Activated naive CD8-positive, alpha-beta T cell treated with anti-CD3 and anti-CD28 coated beads, Interleukin-2, amount 50 U/mL, for 24 hours (primary cell): ENCODE measurements around the gene GAS2L1.

Source experiments
- ATAC-seq: fragments of 150-1000 bp; cut with Tn5 transposase; one replicate; pipeline ENCODE4 v1.10.0; 2021
- DNase-seq: peaks from one replicate; pipeline ENCODE4 v3.0.0; 2021
- H3K27ac Mint-ChIP-seq: one replicate; pipeline ENCODE4 v1.8.0; 2021; ENCODE audit warnings: mild to moderate bottlenecking, mixed read lengths
- H3K27me3 Mint-ChIP-seq: one replicate; pipeline ENCODE4 v1.8.0; 2021; ENCODE audit warnings: mixed read lengths
- H3K36me3 Mint-ChIP-seq: one replicate; pipeline ENCODE4 v1.8.0; 2021; ENCODE audit warnings: low read depth, mixed read lengths
- H3K4me1 Mint-ChIP-seq: one replicate; pipeline ENCODE4 v1.8.0; 2021; ENCODE audit warnings: mixed read lengths
- H3K4me3 Mint-ChIP-seq: one replicate; pipeline ENCODE4 v1.8.0; 2021; ENCODE audit warnings: mild to moderate bottlenecking, moderate library complexity, mixed read lengths
- H3K9me3 Mint-ChIP-seq: one replicate; pipeline ENCODE4 v1.8.0; 2021; ENCODE audit warnings: mixed read lengths

The GAS2L1 gene

DNA sequence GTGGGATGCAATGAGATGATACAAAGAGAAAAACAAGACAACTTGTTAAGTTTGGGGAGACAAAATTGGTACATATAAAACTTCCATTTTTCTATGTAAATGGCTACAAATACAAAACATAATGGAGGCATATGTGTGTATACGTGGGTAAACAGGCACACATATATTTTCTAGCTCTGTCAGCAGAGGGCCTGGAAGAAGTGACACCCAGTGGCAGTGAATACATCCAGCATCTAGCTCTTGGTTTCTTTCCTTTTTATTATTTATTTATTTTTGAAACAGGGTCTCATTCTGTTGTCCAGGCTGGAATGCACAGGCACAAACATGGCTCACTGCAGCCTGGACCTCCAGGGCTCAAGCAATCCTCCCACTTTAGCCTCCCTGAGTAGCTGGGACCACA is 14.1 kb downstream of the GAS2L1 start:
- H3K27me3 Mint-ChIP-seq: peaks cover 12% of the 10 kb centered on the region
- DNase-seq (no peak), ATAC-seq (no peak)
- no peaks in the 10 kb centered on the region for H3K4me1 Mint-ChIP-seq
- H3K9me3 Mint-ChIP-seq: no peaks in the 10 kb centered on the region
- H3K27ac Mint-ChIP-seq: no peak overlapping the region
- H3K4me3 Mint-ChIP-seq: no peak overlapping the region
- no peaks in the 10 kb centered on the region for H3K36me3 Mint-ChIP-seq

DNA sequence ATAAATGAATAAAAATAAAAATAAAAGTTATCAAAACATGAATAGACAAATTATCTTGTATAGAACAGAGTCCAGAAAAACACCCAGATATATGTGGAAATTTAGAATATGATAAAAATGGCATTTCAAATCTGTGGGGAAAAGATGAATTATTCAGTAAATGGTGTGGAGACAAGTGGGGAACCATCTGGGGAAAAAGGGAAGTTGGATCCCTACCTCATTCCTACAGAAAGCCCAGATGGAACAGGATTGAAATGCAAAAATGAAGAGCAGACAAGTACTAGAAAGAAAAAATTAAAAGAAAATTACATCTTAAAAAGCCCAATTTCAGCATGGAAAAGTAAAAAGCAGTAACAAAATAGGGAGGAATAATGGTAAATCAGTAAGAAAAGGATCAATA is 17.2 kb downstream of the GAS2L1 start:
- no peak for DNase-seq
- Mint-ChIP-seq H3K9me3 (no peaks in the 10 kb centered on the region), H3K27me3 (no peaks in the 10 kb centered on the region), H3K4me3 (no peak overlapping the region), H3K36me3 (peaks cover 4% of the 10 kb centered on the region), H3K27ac (no peak overlapping the region), H3K4me1 (no peaks in the 10 kb centered on the region)
- no peak for ATAC-seq

DNA sequence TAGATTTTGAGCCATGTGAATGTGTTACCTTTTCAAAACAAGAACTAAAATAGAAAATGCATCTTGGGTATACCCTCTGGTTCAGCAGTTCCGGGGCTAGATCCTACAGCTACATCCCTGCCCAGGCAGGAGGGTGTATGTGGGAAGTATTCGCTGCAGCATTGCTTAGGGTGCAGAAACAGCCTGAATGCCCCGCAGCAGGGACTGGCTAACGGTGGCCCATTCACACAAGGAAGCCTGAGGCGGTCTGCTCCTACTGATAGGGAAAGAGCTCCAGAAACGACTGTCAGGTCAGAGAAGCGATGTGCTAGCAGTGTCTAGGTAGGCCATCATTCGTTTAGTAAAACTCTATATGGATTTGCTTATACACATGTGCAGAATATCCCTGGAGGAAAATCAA is 18.9 kb downstream of the GAS2L1 start:
- no peak for ATAC-seq
- no peak overlapping the region for H3K27ac Mint-ChIP-seq

DNA sequence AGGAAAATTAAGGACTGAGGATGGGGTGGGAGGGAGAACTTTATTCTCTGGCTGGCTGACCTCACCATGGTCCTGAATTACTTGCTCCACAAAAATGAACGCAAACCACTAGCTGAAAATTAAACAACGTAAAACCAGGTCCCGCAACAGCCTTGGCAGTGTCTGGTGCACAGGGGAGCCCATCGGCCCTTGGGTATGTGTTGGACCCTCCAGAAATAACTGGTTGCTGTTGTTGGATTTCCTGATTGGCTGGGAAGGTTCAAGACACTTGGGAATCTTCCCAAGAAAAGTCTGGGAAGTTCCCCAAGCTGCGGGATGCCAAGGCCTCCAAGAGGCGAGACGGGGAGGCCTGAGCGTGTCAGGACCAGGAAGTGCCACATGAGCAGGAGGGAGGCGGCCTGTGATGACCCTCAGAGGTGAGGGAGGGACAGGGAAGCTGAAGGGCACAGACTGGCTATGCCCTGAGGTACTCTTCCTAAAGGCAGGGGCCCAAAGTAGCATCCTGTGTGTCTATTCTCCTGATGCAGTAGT is 19.4 kb downstream of the GAS2L1 start:
- Mint-ChIP-seq H3K27ac (no peak overlapping the region), H3K9me3 (no peaks in the 10 kb centered on the region), H3K27me3 (no peaks in the 10 kb centered on the region), H3K36me3 (peaks cover 7% of the 10 kb centered on the region), H3K4me1 (no peaks in the 10 kb centered on the region), H3K4me3 (no peak overlapping the region)
- no peak for ATAC-seq
- DNase-seq: no peak

More for the DNA sequence above, 18.9 kb downstream of the GAS2L1 start:
- H3K27me3 Mint-ChIP-seq: no peaks in the 10 kb centered on the region
- H3K36me3 Mint-ChIP-seq: peaks cover 7% of the 10 kb centered on the region
- DNase-seq: no peak
- H3K4me1 Mint-ChIP-seq: no peaks in the 10 kb centered on the region
- H3K9me3 Mint-ChIP-seq: no peaks in the 10 kb centered on the region
- H3K4me3 Mint-ChIP-seq: no peak overlapping the region

DNA sequence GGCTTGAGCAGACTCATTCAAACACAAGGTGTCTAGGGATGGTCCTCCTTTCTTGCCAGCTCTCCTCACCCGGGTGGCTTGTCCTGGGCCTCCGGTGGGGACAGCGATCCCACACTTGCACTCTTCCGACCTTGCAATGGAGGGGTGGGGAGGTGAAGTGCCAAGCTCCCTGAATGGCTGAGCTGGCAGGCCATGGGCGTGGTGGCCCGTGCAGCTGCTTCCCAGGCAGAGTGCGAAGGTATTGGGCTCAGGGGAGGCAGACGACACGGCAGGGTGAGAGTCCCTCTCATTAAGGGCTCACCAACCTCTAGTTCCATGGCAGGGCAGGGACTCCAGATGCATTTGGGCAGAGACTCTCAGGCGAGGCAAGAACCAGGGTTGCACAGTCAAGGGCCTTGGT is 20.0 kb downstream of the GAS2L1 start:
- no peaks in the 10 kb centered on the region for H3K9me3 Mint-ChIP-seq
- peaks cover 7% of the 10 kb centered on the region for H3K36me3 Mint-ChIP-seq
- H3K4me3 Mint-ChIP-seq: no peak overlapping the region
- no peak for ATAC-seq
- no peak for DNase-seq
- H3K27ac Mint-ChIP-seq: no peak overlapping the region
- no peaks in the 10 kb centered on the region for H3K27me3 Mint-ChIP-seq
- H3K4me1 Mint-ChIP-seq: no peaks in the 10 kb centered on the region

DNA sequence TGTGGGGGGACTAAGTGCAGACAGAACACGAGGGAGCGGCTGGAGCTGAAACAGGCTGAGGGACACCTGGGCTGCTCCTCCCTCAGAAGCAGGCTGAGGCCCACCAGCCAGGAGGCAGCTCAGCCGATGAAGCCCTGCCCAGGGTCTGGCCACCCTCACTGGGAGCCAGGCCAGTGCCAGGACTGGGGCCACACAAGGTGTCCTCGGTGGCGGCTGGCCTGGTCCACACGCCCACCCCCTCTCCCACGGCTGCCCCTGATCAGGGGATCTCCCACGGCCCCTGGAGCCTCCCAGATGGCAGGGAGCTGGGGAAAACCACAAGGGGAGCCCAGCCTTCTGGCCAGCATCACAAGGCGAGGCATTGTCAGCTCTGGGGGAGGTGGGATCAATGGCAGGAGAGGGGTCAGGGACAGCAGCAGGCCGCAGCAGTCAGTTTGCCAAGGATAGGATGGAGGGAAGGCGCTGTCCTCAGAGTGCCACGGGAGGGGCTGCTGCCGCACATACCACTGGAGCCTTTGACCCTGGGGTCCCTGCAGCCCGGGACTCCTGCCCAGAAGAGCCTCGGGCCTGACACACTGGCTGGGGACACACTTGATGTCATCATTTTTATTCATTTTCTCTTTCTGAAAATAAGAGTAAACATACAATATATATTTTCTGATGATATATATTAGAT is 20.8 kb downstream of the GAS2L1 start:
- peaks cover 7% of the 10 kb centered on the region for H3K36me3 Mint-ChIP-seq
- H3K27me3 Mint-ChIP-seq: no peaks in the 10 kb centered on the region
- no peak overlapping the region for H3K27ac Mint-ChIP-seq
- DNase-seq: no peak
- no peaks in the 10 kb centered on the region for H3K9me3 Mint-ChIP-seq
- no peak overlapping the region for H3K4me3 Mint-ChIP-seq
- H3K4me1 Mint-ChIP-seq: no peaks in the 10 kb centered on the region
- ATAC-seq: no peak

DNA sequence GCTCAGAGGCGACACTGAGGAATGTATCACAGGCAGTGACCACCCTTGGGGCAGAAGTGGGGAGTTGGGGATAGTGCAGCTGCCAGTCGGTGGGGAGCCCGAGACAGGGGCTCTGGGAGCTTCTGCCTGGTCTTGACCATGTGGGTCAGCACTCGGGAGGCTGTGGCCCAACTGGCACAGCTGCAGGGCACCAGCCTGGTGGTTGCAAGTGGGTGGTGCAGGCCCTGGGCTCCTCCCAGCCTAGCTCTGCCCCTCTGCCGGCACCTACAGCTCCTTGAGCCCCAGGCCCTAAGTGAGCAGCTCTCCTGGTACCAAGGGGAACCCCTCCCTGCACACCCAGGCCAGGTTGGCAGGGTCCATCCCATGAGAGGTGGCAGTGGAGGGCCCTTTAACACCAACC is 21.6 kb downstream of the GAS2L1 start:
- Mint-ChIP-seq H3K27ac (no peak overlapping the region), H3K4me1 (no peaks in the 10 kb centered on the region)
- ATAC-seq: no peak

DNA sequence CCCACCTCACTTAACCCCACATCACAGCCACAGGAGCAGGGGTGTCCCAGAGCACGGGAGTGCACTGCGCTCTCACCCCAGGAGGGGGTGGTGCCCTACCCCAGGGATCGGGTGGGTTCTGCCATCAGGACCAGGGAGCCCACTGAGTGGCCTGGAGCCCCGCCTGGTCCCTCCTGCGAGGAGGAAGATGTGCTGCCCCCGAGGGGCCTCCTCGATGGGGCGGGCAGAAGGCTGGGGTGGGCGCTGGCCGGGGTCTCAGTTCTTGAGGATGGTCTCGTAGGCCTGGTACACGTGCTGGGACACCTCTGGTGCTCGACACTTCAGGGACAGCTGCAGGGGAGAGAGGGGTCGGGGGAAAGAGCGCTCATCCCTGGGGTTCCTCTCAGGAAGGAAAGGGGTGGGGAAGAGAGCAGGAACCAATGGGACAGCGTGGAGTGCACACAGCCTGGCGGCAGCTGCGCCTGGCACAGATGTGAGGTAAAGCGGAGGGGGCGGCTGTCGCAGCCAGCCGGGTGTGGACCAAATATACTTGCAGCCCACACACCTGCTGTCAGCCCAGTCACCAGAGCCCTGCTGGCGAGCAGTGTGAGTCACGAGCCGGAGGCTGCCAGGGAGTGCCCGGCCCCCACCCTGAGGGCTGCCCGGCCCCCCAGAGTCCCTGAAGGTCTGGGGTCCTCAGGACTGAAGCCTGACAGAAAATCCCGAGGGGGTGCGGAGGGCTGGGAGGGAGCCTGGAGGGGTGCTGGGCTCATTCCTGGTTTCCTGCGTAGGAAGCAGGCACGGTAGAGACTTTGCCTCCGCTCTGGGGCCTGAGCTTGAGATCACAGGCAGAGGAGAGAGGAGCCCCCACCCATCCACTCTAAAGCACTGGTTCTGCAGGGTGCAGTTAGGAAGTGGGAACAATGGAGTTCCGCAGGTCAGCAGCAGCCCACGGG is 22.4 kb downstream of the GAS2L1 start:
- ATAC-seq (no peak), DNase-seq (no peak)
- H3K4me3 Mint-ChIP-seq: no peak overlapping the region
- peaks cover 10% of the 10 kb centered on the region for H3K36me3 Mint-ChIP-seq
- H3K4me1 Mint-ChIP-seq: no peaks in the 10 kb centered on the region
- no peaks in the 10 kb centered on the region for H3K9me3 Mint-ChIP-seq
- H3K27ac Mint-ChIP-seq: no peak overlapping the region
- no peaks in the 10 kb centered on the region for H3K27me3 Mint-ChIP-seq

More for the DNA sequence above, 21.6 kb downstream of the GAS2L1 start:
- Mint-ChIP-seq H3K36me3 (peaks cover 7% of the 10 kb centered on the region), H3K27me3 (no peaks in the 10 kb centered on the region), H3K4me3 (no peak overlapping the region), H3K9me3 (no peaks in the 10 kb centered on the region)
- no peak for DNase-seq

DNA sequence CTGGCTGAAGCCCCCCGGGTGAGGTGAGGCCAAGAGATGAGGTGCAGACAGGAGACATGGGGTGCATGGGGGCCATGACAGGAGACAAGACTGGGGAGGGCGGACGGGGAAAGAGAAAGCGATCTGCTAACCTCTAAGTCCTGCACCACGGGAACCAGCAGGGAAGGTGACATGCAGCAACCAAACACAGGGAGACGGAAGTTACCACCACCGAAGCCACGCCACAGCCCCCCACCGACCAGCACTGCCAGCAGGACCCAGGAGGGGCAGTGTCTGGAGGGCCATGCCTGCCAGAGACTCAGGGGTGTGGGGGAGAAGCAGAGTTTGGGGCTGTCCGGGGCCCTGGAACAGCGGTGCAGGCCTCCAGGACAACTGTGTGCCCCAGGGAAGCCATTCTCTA is 23.1 kb downstream of the GAS2L1 start:
- DNase-seq: no peak
- H3K36me3 Mint-ChIP-seq: peaks cover 10% of the 10 kb centered on the region
- H3K27ac Mint-ChIP-seq: no peak overlapping the region
- H3K9me3 Mint-ChIP-seq: no peaks in the 10 kb centered on the region
- H3K27me3 Mint-ChIP-seq: no peaks in the 10 kb centered on the region
- no peaks in the 10 kb centered on the region for H3K4me1 Mint-ChIP-seq
- no peak overlapping the region for H3K4me3 Mint-ChIP-seq
- ATAC-seq: no peak

DNA sequence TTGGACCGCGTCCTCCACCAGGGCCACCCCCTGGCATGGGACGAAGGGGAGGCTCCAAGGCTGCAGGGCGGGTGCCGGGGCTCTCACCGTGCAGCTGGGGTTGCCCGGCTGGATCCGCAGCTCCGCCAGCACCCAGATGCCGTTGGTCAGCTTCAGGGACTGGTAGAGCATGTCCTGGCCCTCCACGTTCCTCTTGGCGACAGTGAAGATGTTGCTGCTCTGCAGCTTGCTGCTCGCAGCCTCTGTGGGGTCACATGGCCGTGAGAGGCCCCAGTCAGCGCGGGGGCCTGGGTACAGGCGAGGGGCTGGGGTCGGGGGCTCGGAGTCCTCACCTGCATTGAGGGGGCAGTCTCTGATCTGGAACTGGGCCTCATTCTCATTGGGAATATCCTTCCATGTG is 23.8 kb downstream of the GAS2L1 start:
- Mint-ChIP-seq H3K27ac (no peak overlapping the region), H3K27me3 (no peaks in the 10 kb centered on the region), H3K4me1 (no peaks in the 10 kb centered on the region), H3K36me3 (peaks cover 10% of the 10 kb centered on the region), H3K9me3 (no peaks in the 10 kb centered on the region), H3K4me3 (no peak overlapping the region)
- ATAC-seq: no peak
- no peak for DNase-seq

DNA sequence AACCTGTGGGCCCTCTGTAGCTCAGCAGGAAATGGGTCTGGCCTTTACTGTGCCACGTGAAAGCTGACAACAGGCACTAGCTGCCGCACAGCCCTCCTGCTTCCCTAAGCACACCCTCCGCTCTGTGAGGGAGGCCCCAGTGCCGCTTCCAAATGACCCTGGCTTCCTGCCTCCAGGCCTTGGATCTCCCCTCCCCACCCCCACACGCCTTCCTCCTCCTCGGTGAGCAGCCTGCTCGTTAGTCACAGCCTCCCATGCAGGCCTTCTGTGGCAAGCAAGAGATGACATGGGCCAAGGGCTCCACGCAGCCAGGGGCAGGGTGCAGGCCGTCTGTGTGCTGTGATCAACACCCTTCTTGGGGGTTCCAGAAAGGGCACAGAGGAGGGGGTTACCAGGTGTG is 24.3 kb downstream of the GAS2L1 start:
- no peak overlapping the region for H3K4me3 Mint-ChIP-seq
- H3K27me3 Mint-ChIP-seq: no peaks in the 10 kb centered on the region
- ATAC-seq (no peak), DNase-seq (no peak)
- H3K4me1 Mint-ChIP-seq: no peaks in the 10 kb centered on the region
- no peaks in the 10 kb centered on the region for H3K9me3 Mint-ChIP-seq
- H3K36me3 Mint-ChIP-seq: peaks cover 10% of the 10 kb centered on the region
- H3K27ac Mint-ChIP-seq: no peak overlapping the region

DNA sequence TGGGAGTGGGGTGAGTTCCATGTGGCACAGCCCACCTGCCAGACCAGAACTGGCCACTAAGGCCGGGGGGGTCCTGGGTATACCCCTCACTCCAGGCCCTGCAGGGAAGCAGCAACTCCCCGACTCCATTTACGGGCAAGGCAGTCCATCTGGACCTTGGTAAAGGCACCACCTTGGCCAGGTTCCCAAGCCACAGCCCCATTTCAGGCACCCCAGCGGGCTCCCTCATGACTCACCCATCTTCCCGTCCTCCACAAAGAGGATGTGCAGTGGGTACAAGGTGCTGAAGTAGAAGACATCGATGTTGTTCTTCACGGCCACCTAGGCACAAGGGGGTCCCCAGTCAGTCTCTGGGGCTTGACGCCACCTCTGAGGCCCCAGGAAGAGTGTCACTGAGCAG is 24.8 kb downstream of the GAS2L1 start:
- Mint-ChIP-seq H3K9me3 (no peaks in the 10 kb centered on the region), H3K36me3 (peaks cover 14% of the 10 kb centered on the region), H3K4me1 (no peaks in the 10 kb centered on the region), H3K4me3 (no peak overlapping the region), H3K27me3 (no peaks in the 10 kb centered on the region), H3K27ac (no peak overlapping the region)
- ATAC-seq (no peak), DNase-seq (no peak)

DNA sequence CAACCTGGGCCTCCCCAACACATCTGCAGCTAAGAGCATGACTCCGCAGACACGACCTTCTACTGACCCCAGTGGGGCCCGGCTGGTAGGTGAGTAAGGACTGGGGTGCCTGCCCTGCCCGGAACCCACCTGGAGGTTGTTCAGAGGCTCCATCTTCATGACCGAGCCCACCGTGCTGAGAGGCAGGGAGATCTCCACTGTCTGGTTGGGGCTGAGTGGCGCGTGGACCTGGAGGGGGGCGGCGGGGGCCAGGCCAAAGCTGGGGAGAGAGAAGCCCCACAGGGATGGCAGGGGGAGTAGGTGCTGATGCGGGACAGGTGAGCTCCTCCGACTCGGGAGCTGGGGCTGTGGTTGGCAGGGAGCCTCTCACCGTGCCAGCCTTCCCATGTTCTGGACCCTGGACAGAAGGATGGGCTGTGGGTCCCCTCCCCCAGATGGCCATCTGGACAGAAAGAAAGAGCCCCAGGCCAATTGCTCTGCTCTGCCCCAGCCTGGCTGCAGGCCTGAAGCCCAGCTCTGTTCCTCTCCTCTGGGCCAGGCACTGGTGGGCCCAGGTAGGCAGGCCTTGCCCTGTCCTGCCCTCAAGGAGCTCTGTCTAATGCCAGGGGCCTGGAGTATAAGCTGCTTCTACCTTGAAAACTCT is 25.3 kb downstream of the GAS2L1 start:
- Mint-ChIP-seq H3K36me3 (peaks cover 16% of the 10 kb centered on the region), H3K27ac (no peak overlapping the region), H3K4me3 (no peak overlapping the region), H3K4me1 (no peaks in the 10 kb centered on the region), H3K9me3 (no peaks in the 10 kb centered on the region), H3K27me3 (no peaks in the 10 kb centered on the region)
- no peak for ATAC-seq
- no peak for DNase-seq

DNA sequence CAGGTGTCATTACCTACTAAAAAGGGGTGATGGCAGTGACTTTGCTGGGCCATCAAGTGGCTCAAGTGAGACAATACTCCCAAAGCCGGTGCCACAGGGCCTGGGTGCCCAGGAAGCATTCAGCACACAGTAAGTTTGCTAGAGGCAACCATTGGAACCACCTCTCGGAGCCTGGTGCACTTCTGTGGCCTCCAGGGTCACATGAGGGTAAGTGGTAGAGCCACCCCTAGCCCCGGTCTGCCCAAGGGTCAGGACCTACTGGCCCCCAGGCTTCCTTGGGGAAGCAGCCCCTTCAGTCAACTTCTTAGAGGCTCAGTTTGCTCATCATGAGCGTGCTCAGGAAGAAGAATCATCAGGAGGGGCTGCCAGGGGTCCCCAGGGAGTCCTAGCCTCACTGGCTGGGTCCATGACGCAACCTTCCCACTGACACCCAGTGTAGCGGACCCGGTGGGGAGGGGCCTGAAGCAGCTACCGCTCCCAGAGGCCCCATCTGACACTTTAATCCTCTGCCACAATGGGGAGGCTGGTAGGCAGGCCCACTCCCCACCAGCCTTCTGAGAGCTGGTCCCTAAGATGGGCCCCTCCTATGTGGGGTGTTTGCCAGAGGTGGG is 26.5 kb downstream of the GAS2L1 start:
- H3K36me3 Mint-ChIP-seq: peaks cover 15% of the 10 kb centered on the region
- H3K4me1 Mint-ChIP-seq: no peaks in the 10 kb centered on the region
- ATAC-seq: no peak
- H3K4me3 Mint-ChIP-seq: no peak overlapping the region
- H3K27ac Mint-ChIP-seq: no peak overlapping the region
- no peaks in the 10 kb centered on the region for H3K27me3 Mint-ChIP-seq
- DNase-seq: no peak
- H3K9me3 Mint-ChIP-seq: no peaks in the 10 kb centered on the region
